Activated CD4-positive, alpha-beta memory T cell treated with anti-CD3 and anti-CD28 coated beads for 36 hours (primary cell): ENCODE results near the gene OR2B2. TPM values are rescaled to one million over a fixed set of nuclear protein-coding genes. Genes with fewer than 3 reads are reported as not detected.

ENCODE experiments used
- CTCF ChIA-PET: fragments of 350-600 bp; sonication (Branson Sonifier 250); formaldehyde crosslinking; loops from one replicate; lab custom pipeline; 2021; ENCODE audit warnings: antibody characterized with exemption, inconsistent platforms; lab: Charles Lee
- POLR2A ChIA-PET: fragments of 350-600 bp; sonication (Branson Sonifier 250); formaldehyde crosslinking; loops from one replicate; lab custom pipeline; 2021; ENCODE audit warnings: antibody characterized with exemption; lab: Charles Lee
- DNase-seq: peaks from one replicate; pipeline ENCODE4 v3.0.0-alpha.2; 2020
- H3K27ac Mint-ChIP-seq: one replicate; pipeline ENCODE4 v1.8.0; 2021; ENCODE audit warnings: mixed read lengths
- H3K27me3 Mint-ChIP-seq: one replicate; pipeline ENCODE4 v1.8.0; 2021; ENCODE audit warnings: mixed read lengths
- H3K36me3 Mint-ChIP-seq: one replicate; pipeline ENCODE4 v1.8.0; 2021; ENCODE audit warnings: mixed read lengths
- H3K4me1 Mint-ChIP-seq: one replicate; pipeline ENCODE4 v1.8.0; 2021; ENCODE audit warnings: low read depth, mixed read lengths
- H3K4me3 Mint-ChIP-seq: one replicate; pipeline ENCODE4 v1.8.0; 2021; ENCODE audit warnings: mild to moderate bottlenecking, mixed read lengths
- H3K9me3 Mint-ChIP-seq: one replicate; pipeline ENCODE4 v1.8.0; 2021; ENCODE audit warnings: mixed read lengths
- intact Hi-C: fragments of 100-400 bp; cut with micrococcal nuclease; formaldehyde crosslinking; loops from one replicate; pipeline ENCODE4 v1.15.1; 2023
- total RNA-seq, 2 experiments: library from RNA; stranded (reverse); gene quantifications; one replicate each; pipeline ENCODE4 v1.2.3, GENCODE V29; 2021

OR2B2 gene
- total RNA-seq, 2 experiments from 2014 or later = not detected

- Mint-ChIP-seq H3K9me3 (no peaks in the 10 kb centered on the region), H3K36me3 (peaks cover 16% of the 10 kb centered on the region), H3K4me3 (peak overlapping the region; percentile 81), H3K4me1 (peaks cover 28% of the 10 kb centered on the region), H3K27me3 (peaks cover 5% of the 10 kb centered on the region), H3K27ac (peak overlapping the region; percentile 99)
- no peak for DNase-seq
- intact Hi-C loops = loop anchor here (5.0 kb wide), 1 partner anchor 1717 kb away; a partner anchor contains a TSS
- CTCF ChIA-PET = interaction anchor here (0.7 to 11.3 kb wide), 4 partner anchors 16 to 542 kb away, joined by 5 to 121 read pairs (median 24); a partner anchor contains a TSS
- POLR2A ChIA-PET = interaction anchor here (0.7 to 12.2 kb wide), 12 partner anchors 10 to 1853 kb away, joined by 3 to 507 read pairs (median 12); a partner anchor contains a TSS
Observed at GRCh38 chr6:27874016-27874415, 38.2 kb downstream of the OR2B2 start.

- DNase-seq = peak; percentile 87
- ChIA-PET POLR2A (interaction anchor here (0.7 to 12.2 kb wide), 20 partner anchors 9 to 1853 kb away, joined by 3 to 507 read pairs (median 5); a partner anchor contains a TSS), CTCF (interaction anchor here (1.3 to 11.3 kb wide), 6 partner anchors 16 to 77 kb away, joined by 3 to 121 read pairs (median 6); a partner anchor contains a TSS)
- no peaks in the 10 kb centered on the region for H3K9me3 Mint-ChIP-seq
- peaks cover 5% of the 10 kb centered on the region for H3K27me3 Mint-ChIP-seq
- intact Hi-C loops = loop anchor here (1.0 to 5.0 kb wide), 3 partner anchors 17 to 1716 kb away; a partner anchor contains a TSS
- peaks cover 28% of the 10 kb centered on the region for H3K4me1 Mint-ChIP-seq
- H3K27ac Mint-ChIP-seq = peak overlapping the region; percentile 99
- H3K36me3 Mint-ChIP-seq = peaks cover 16% of the 10 kb centered on the region
- H3K4me3 Mint-ChIP-seq = peak overlapping the region; percentile 81
Observed at GRCh38 chr6:27873021-27873940, 38.9 kb downstream of the OR2B2 start.

- Mint-ChIP-seq H3K4me3 (peak overlapping the region; percentile 81), H3K27me3 (peaks cover 5% of the 10 kb centered on the region), H3K36me3 (peaks cover 16% of the 10 kb centered on the region), H3K9me3 (no peaks in the 10 kb centered on the region), H3K4me1 (peaks cover 28% of the 10 kb centered on the region), H3K27ac (peak overlapping the region; percentile 99)
- intact Hi-C loops = loop anchor here (1.0 to 5.0 kb wide), 6 partner anchors 18 to 1715 kb away; a partner anchor contains a TSS
- DNase-seq = peak; percentile 58
- CTCF ChIA-PET = interaction anchor here (0.8 to 11.3 kb wide), 10 partner anchors 17 to 746 kb away, joined by 3 to 121 read pairs (median 5); a partner anchor contains a TSS
- POLR2A ChIA-PET = interaction anchor here (0.8 to 12.2 kb wide), 17 partner anchors 9 to 1829 kb away, joined by 3 to 507 read pairs (median 6); a partner anchor contains a TSS
Observed at GRCh38 chr6:27872642-27873020, 39.6 kb downstream of the OR2B2 start.

GRCh38 chr6:27871924-27872638 lies 40.1 kb downstream of the OR2B2 start:
- ChIA-PET POLR2A (interaction anchor here (0.6 to 12.2 kb wide), 18 partner anchors 8 to 1828 kb away, joined by 3 to 507 read pairs (median 6); a partner anchor contains a TSS), CTCF (interaction anchor here (0.8 to 11.3 kb wide), 10 partner anchors 17 to 745 kb away, joined by 3 to 121 read pairs (median 5); a partner anchor contains a TSS)
- Mint-ChIP-seq H3K36me3 (peaks cover 20% of the 10 kb centered on the region), H3K4me1 (peaks cover 30% of the 10 kb centered on the region), H3K4me3 (peak overlapping the region; percentile 81), H3K27me3 (peaks cover 8% of the 10 kb centered on the region), H3K9me3 (peaks cover 2% of the 10 kb centered on the region), H3K27ac (peak overlapping the region; percentile 99)
- peak; percentile 82 for DNase-seq
- intact Hi-C loops = loop anchor here (1.0 to 5.0 kb wide), 5 partner anchors 35 to 1715 kb away; a partner anchor contains a TSS

- intact Hi-C loops = loop anchor here (5.0 kb wide), 1 partner anchor 1713 kb away; a partner anchor contains a TSS
- DNase-seq = no peak
- Mint-ChIP-seq H3K9me3 (peaks cover 9% of the 10 kb centered on the region), H3K4me3 (peak overlapping the region; percentile 50), H3K4me1 (peaks cover 47% of the 10 kb centered on the region), H3K27ac (peak overlapping the region; percentile 99), H3K36me3 (peaks cover 35% of the 10 kb centered on the region), H3K27me3 (peaks cover 23% of the 10 kb centered on the region)
- POLR2A ChIA-PET = interaction anchor here (0.7 to 12.2 kb wide), 10 partner anchors 15 to 1839 kb away, joined by 3 to 507 read pairs (median 8); a partner anchor contains a TSS
- CTCF ChIA-PET = interaction anchor here (0.8 to 11.3 kb wide), 6 partner anchors 19 to 1808 kb away, joined by 3 to 121 read pairs (median 19); a partner anchor contains a TSS
Observed at GRCh38 chr6:27870291-27870870, 41.8 kb downstream of the OR2B2 start.

GRCh38 chr6:27868311-27868710 lies 43.9 kb downstream of the OR2B2 start:
- CTCF ChIA-PET = interaction anchor here (0.9 to 11.3 kb wide), 3 partner anchors 22 to 49 kb away, joined by 3 to 121 read pairs (median 4); a partner anchor contains a TSS
- peaks cover 22% of the 10 kb centered on the region for H3K27me3 Mint-ChIP-seq
- no peak overlapping the region for H3K4me3 Mint-ChIP-seq
- peaks cover 37% of the 10 kb centered on the region for H3K36me3 Mint-ChIP-seq
- no peak for DNase-seq
- peaks cover 53% of the 10 kb centered on the region for H3K4me1 Mint-ChIP-seq
- POLR2A ChIA-PET = interaction anchor here (4.1 to 12.2 kb wide), 8 partner anchors 21 to 736 kb away, joined by 47 to 507 read pairs (median 108); a partner anchor contains a TSS
- H3K9me3 Mint-ChIP-seq = peaks cover 10% of the 10 kb centered on the region
- intact Hi-C loops = loop anchor here (5.0 kb wide), 1 partner anchor 1671 kb away; a partner anchor contains a TSS
- H3K27ac Mint-ChIP-seq = peak overlapping the region; percentile 100

GRCh38 chr6:27867945-27868300 lies 44.3 kb downstream of the OR2B2 start:
- H3K27me3 Mint-ChIP-seq = peaks cover 20% of the 10 kb centered on the region
- H3K36me3 Mint-ChIP-seq = peaks cover 34% of the 10 kb centered on the region
- POLR2A ChIA-PET = interaction anchor here (0.6 to 12.2 kb wide), 16 partner anchors 22 to 1824 kb away, joined by 3 to 507 read pairs (median 46); a partner anchor contains a TSS
- intact Hi-C loops = loop anchor here (5.0 kb wide), 1 partner anchor 1671 kb away; a partner anchor contains a TSS
- DNase-seq = no peak
- peak overlapping the region; percentile 100 for H3K27ac Mint-ChIP-seq
- peak overlapping the region; percentile 96 for H3K4me3 Mint-ChIP-seq
- CTCF ChIA-PET = interaction anchor here (1.2 to 11.3 kb wide), 4 partner anchors 22 to 116 kb away, joined by 3 to 121 read pairs (median 11); a partner anchor contains a TSS
- H3K4me1 Mint-ChIP-seq = peaks cover 54% of the 10 kb centered on the region
- peaks cover 10% of the 10 kb centered on the region for H3K9me3 Mint-ChIP-seq

- Mint-ChIP-seq H3K4me1 (peaks cover 55% of the 10 kb centered on the region), H3K36me3 (peaks cover 34% of the 10 kb centered on the region), H3K4me3 (peak overlapping the region; percentile 96), H3K27me3 (peaks cover 20% of the 10 kb centered on the region), H3K9me3 (peaks cover 10% of the 10 kb centered on the region), H3K27ac (peak overlapping the region; percentile 100)
- CTCF ChIA-PET = interaction anchor here (1.2 to 11.3 kb wide), 5 partner anchors 23 to 115 kb away, joined by 3 to 121 read pairs (median 4); a partner anchor contains a TSS
- DNase-seq = peak; percentile 93
- intact Hi-C loops = loop anchor here (5.0 kb wide), 1 partner anchor 1670 kb away; a partner anchor contains a TSS
- POLR2A ChIA-PET = interaction anchor here (0.6 to 12.2 kb wide), 22 partner anchors 16 to 1835 kb away, joined by 3 to 507 read pairs (median 8); a partner anchor contains a TSS
Observed at GRCh38 chr6:27867051-27867944, 44.9 kb downstream of the OR2B2 start.

GRCh38 chr6:27866357-27867050 lies 45.7 kb downstream of the OR2B2 start:
- POLR2A ChIA-PET = interaction anchor here (0.7 to 12.2 kb wide), 25 partner anchors 15 to 1834 kb away, joined by 3 to 507 read pairs (median 8); partner anchors contain the start of gene ZSCAN26
- intact Hi-C loops = loop anchor here (1.0 to 5.0 kb wide), 2 partner anchors 52 to 1669 kb away; a partner anchor contains a TSS
- peak; percentile 76 for DNase-seq
- Mint-ChIP-seq H3K9me3 (peaks cover 10% of the 10 kb centered on the region), H3K4me1 (peaks cover 47% of the 10 kb centered on the region), H3K4me3 (peak overlapping the region; percentile 96), H3K27me3 (peaks cover 20% of the 10 kb centered on the region), H3K27ac (peak overlapping the region; percentile 100), H3K36me3 (peaks cover 26% of the 10 kb centered on the region)
- CTCF ChIA-PET = interaction anchor here (1.1 to 11.3 kb wide), 7 partner anchors 23 to 114 kb away, joined by 3 to 121 read pairs (median 4); a partner anchor contains a TSS
